Stimulated activated CD4-positive, alpha-beta T cell treated with anti-CD3 and anti-CD28 coated beads, Interleukin-15, amount 100 ng/mL, for 24 hours (primary cell): ENCODE measurements around the gene BLTP3A.

ENCODE experiments used
- DNase-seq: peaks from one replicate; pipeline ENCODE4 v3.0.0-alpha.2; 2020

BLTP3A gene

DNA sequence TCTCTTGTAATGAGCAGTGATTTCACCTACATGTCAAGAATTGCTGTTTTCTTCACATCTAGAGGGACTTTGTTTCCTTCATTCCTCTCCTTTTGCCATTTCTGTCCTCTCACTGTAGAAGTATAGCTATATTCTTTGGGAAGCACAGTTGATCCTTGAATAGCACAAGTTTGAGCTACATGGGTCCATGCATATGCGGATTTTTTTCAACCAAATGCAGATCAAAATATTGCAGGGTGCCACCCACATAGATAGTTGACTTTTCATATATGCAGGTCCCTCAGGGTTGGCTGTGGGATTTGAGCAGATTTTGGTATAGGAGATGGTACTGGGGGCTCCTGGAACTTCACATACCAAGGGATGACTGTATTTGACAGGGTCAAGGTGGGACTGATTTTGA lies 41.1 kb downstream of the BLTP3A start:
- DNase-seq: no peak

DNA sequence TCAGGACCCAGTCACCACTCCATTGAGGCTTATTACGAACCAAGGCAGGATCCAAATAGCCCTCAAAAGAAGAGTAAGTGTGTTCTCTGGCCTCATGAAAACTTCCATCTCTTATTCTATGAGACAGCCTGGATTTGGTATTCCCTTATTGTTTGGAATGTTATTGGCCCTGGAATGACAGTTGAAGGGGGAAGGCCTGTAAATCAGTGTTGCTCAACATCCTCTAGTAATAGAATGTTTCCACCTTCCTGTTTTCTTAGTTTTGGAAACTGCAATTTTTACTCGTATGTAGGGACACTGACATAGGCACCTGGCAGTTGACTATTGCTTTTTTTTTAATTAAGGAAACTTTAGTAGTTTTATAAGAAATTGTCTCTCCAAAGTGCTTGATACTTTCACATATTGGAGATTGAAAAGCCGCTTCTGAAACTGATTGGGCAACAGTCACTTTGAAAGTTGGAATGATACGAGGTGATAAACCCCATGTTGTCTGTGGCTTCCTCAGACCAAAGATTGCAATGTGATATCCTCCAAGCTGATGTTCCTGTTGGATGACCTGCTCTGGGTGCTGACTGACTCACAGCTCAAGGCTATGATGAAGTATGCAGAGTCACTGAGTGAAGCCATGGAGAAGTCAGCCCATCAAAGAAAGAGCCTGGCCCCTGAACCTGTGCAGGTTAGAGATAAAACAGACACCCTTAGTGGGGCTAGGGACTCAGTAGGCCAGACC lies 43.1 kb downstream of the BLTP3A start:
- no peak for DNase-seq

GRCh38 chr6:34836008-34836407 lies 44.1 kb downstream of the BLTP3A start:
- DNase-seq: no peak

- DNase-seq: no peak
Measured at GRCh38 chr6:34836451-34836850, 44.6 kb downstream of the BLTP3A start.

DNA sequence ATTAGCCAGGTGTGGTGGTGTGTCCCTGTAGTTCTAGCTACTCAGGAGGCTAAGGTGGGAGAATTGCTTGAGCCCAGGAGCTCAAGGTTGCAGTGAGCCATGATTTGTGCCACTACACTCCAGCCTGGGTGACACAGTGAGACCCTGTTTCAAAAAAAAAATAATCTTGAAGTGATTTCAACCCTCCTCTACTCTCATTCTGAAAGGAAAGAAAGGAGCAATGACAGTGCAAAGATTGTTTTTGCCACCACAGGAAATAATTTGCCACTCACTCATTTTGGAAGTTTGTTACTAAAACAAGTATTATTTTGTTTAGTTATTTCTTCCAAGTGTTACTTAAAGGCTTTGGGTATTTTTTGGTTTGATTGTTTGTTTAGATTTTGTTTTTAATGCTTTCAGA lies 45.6 kb downstream of the BLTP3A start:
- DNase-seq: no peak

DNA sequence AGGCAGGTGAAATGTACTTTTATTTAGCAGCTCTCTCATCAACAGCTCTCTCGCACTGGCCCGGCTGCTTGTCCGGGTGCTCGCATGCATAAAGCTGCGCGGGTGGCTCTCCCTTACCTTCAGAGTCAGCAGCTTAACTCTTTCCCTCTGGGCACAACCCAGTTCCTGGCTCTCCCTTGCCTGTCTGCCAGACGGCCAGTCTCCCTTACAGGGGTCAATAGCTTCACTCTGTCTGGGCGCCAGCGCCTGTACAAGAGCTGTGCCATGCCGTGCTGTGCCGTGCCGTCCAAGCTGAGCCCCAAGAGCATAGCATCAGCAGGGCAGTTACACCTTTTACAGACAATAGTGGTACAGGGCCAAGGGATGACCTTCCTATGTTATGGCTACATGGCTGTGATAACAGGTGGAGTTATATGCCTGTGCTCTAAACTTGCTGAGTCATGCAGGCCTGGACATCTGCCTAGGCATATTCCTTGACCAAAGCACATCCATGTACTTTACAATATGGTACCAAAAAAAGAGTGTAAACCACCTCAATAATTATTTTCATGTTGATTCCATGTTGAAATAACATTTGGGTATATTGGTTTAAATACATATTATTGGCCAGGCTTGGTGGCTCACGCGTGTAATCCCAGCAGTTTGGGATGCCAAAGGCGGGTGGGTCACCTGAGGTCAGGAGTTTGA lies 47.9 kb downstream of the BLTP3A start:
- DNase-seq: no peak
